ENCODE measurements around the gene TTN. TPM values are rescaled to one million over a fixed set of nuclear protein-coding genes. Genes with fewer than 3 reads are reported as not detected.

The TTN gene
- total and polyA plus RNA-seq, 4 donors, result 0.01 to 3.0 (median 0.80) TPM

DNA sequence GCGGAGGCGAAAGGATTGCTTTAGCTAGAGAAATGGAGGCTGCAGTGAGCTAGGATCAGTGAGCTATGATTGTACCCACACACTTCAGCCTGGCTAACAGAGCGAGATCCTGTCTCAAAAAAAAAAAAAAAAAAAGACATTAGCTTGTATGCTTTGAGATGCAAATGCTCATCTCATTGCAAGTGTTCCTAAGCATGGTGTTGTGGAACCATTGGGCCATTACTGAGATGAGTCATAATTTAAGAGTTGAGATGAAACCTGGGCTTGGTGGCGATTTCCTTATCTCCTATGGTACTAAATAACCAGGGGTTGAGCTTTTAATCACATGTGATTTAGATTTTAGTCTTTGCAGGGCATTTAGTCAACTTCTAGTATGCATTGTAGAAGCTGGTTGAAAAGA is 324.8 kb downstream of the TTN start (continued):
- TF ChIP-seq, protein P1, sequence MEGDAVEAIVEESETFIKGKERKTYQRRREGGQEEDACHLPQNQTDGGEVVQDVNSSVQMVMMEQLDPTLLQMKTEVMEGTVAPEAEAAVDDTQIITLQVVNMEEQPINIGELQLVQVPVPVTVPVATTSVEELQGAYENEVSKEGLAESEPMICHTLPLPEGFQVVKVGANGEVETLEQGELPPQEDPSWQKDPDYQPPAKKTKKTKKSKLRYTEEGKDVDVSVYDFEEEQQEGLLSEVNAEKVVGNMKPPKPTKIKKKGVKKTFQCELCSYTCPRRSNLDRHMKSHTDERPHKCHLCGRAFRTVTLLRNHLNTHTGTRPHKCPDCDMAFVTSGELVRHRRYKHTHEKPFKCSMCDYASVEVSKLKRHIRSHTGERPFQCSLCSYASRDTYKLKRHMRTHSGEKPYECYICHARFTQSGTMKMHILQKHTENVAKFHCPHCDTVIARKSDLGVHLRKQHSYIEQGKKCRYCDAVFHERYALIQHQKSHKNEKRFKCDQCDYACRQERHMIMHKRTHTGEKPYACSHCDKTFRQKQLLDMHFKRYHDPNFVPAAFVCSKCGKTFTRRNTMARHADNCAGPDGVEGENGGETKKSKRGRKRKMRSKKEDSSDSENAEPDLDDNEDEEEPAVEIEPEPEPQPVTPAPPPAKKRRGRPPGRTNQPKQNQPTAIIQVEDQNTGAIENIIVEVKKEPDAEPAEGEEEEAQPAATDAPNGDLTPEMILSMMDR (IDR thresholded peaks at IDR 0.05; ENCODE audit: low read depth, low read length, missing input control), result no peak

DNA sequence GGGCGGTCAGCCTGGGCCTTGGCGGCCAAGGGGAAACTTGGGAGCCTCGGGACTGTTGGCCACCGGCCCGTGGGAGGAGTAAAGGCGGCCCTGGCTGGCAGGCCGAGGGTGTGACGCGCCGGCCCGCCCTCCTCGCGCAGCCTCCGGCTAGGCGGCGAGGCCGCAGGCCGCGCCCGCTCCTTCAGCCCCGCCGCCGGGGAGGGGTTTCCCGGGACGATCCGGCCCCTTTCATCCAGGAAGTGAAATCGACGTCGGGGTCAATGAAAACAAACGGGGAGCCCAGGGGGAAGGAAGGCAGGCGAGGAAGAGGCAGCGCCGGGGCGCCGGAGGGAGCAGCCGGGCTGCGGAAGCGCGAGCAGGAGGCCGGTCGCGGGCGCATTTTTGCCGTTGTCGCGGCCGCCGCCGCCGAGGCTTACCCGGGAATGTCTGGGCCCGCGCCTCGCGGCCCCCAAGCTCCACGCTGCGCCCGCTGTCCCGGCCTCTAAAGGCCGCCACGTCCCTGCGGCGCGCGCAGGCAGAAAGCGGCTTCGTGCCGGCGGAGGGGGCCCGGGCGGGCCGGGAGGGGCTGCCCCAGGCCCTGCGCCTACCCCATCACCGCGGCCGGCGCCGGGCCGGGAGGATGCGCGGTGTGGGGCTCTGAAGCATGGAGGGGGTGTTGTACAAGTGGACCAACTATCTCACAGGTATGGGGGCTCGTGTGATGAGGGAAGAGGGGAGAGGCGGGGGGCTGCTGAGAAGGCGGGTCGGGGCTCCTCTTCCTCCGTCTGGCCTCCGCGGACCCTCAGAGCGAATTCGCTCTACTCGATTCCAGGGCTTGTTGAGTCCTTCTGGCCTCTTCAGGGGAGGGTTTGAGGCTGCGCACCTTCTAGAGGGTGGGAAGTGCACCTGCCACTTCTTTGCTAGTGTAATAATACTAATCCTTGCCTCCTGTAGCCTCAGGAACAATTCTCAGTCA is 326.7 kb downstream of the TTN start, which contains the start of gene PLEKHA3:
Gene PLEKHA3, plus strand, starts transcription at position 231 of the 955 bp plus-strand sequence. Its CDS starts 413 bp downstream, at position 644.
- no peaks in the 10 kb centered on the region for H3K9me3 ChIP-seq (ENCODE audit: control insufficient read depth in 4 of 4, low read length in 3 of 4)
- no peaks in the 10 kb centered on the region for H3K27me3 ChIP-seq (ENCODE audit: control insufficient read depth in 4 of 4, insufficient read depth in 4 of 4, low read length in 3 of 4)
- peaks cover 9 to 60% (median 35%) of the 10 kb centered on the region in 4 donors for H3K4me1 ChIP-seq (ENCODE audit: control insufficient read depth in 4 of 4, insufficient read depth in 4 of 4, low read length in 3 of 4)
- peak within 1 kb of the TSS; percentile 66 to 80 for H3K9ac ChIP-seq (ENCODE audit: low read depth in 1 of 2, low read length in 2 of 2)
- peaks cover 0 to 1% (median 0%) of the 10 kb centered on the region in 4 donors for H3K36me3 ChIP-seq (ENCODE audit: control insufficient read depth in 4 of 4, insufficient read depth in 3 of 4, low read depth in 1 of 4, low read length in 3 of 4)
- WGBS, result under 1% methylated on average over 92 of the region's 92 CpGs
- DNase-seq (ENCODE audit: low spot score), result peak; percentile 88
- peak; percentile 64 for TF ChIP-seq YY1 (IDR thresholded peaks at IDR 0.05)
- TF ChIP-seq GABPA (IDR thresholded peaks at IDR 0.05 in 1 of 2, conservative IDR thresholded peaks at IDR 0.05 in 1 of 2), result peak in 1 of 2 donors; percentile 66
- TF ChIP-seq RAD21 (IDR thresholded peaks at IDR 0.05), result peak in 1 of 2 donors; percentile 31
- peak; percentile 35 for TF ChIP-seq SP1 (IDR thresholded peaks at IDR 0.05)
- TF ChIP-seq TAF1 (conservative IDR thresholded peaks at IDR 0.05), result no peak
- peak; percentile 20 for TF ChIP-seq NR2F2 (IDR thresholded peaks at IDR 0.05)
- TF ChIP-seq HNF4A (conservative IDR thresholded peaks at IDR 0.05), result peak in 1 of 2 donors; percentile 51
- peak; percentile 71 for TF ChIP-seq REST (IDR thresholded peaks at IDR 0.05)
- no peak for TF ChIP-seq JUND (IDR thresholded peaks at IDR 0.05)
- peak within 1 kb of the TSS; percentile 93 to 96 for H3K27ac ChIP-seq (ENCODE audit: low read depth in 1 of 2, low read length in 2 of 2)
- H3K4me3 ChIP-seq (ENCODE audit: low read depth in 1 of 3, low read length in 3 of 3), result peak within 1 kb of the TSS; percentile 70 to 92 (median 75)

- Histone ChIP-seq H3K4me3 (ENCODE audit: low read depth in 1 of 3, low read length in 3 of 3) (peak overlapping the region in 2 of 3 donors; percentile 41 to 75), H3K9ac (ENCODE audit: low read depth in 1 of 2, low read length in 2 of 2) (peak overlapping the region; percentile 31 to 70), H3K9me3 (ENCODE audit: control insufficient read depth in 4 of 4, low read length in 3 of 4) (no peaks in the 10 kb centered on the region), H3K4me1 (ENCODE audit: control insufficient read depth in 4 of 4, insufficient read depth in 4 of 4, low read length in 3 of 4) (peaks cover 9 to 55% (median 32%) of the 10 kb centered on the region in 4 donors), H3K27ac (ENCODE audit: low read depth in 1 of 2, low read length in 2 of 2) (peak overlapping the region; percentile 84 to 93), H3K27me3 (ENCODE audit: control insufficient read depth in 4 of 4, insufficient read depth in 4 of 4, low read length in 3 of 4) (no peaks in the 10 kb centered on the region), H3K36me3 (ENCODE audit: control insufficient read depth in 4 of 4, insufficient read depth in 3 of 4, low read depth in 1 of 4, low read length in 3 of 4) (no peaks in the 10 kb centered on the region)
- DNase-seq (ENCODE audit: low spot score), result no peak
- WGBS, result 28% methylated on average over 19 of the region's 19 CpGs
- TF ChIP-seq YY1 (IDR thresholded peaks at IDR 0.05), result no peak
- TF ChIP-seq ATF3 (IDR thresholded peaks at IDR 0.05), result no peak
- no peak for TF ChIP-seq ZBTB33 (IDR thresholded peaks at IDR 0.05)
- no peak for TF ChIP-seq FOXA2 (IDR thresholded peaks at IDR 0.05)
- no peak for TF ChIP-seq RAD21 (IDR thresholded peaks at IDR 0.05)
- no peak for TF ChIP-seq TAF1 (conservative IDR thresholded peaks at IDR 0.05)
- no peak for TF ChIP-seq HNF4G (IDR thresholded peaks at IDR 0.05)
- TF ChIP-seq, protein P1 (IDR thresholded peaks at IDR 0.05; ENCODE audit: low read depth, low read length, missing input control), result no peak
- no peak for TF ChIP-seq NR2F2 (IDR thresholded peaks at IDR 0.05)
- no peak for TF ChIP-seq GABPA (IDR thresholded peaks at IDR 0.05 in 1 of 2, conservative IDR thresholded peaks at IDR 0.05 in 1 of 2)
- TF ChIP-seq JUND (IDR thresholded peaks at IDR 0.05), result no peak
- TF ChIP-seq HNF4A (conservative IDR thresholded peaks at IDR 0.05), result no peak
- TF ChIP-seq, protein P2, sequence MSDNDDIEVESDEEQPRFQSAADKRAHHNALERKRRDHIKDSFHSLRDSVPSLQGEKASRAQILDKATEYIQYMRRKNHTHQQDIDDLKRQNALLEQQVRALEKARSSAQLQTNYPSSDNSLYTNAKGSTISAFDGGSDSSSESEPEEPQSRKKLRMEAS (IDR thresholded peaks at IDR 0.05), result no peak
- no peak for TF ChIP-seq FOXA1 (IDR thresholded peaks at IDR 0.05)
These were observed 327.4 kb downstream of the TTN start for GRCh38 chr2:178479758-178480226.

All from liver (tissue), 9 donors.